ENCODE measurements around the gene INSRR. TPM values are rescaled to one million over a fixed set of nuclear protein-coding genes. Genes with fewer than 3 reads are reported as not detected.

The INSRR gene
- total RNA-seq, 1 experiment from 2014 or later = not detected

DNA sequence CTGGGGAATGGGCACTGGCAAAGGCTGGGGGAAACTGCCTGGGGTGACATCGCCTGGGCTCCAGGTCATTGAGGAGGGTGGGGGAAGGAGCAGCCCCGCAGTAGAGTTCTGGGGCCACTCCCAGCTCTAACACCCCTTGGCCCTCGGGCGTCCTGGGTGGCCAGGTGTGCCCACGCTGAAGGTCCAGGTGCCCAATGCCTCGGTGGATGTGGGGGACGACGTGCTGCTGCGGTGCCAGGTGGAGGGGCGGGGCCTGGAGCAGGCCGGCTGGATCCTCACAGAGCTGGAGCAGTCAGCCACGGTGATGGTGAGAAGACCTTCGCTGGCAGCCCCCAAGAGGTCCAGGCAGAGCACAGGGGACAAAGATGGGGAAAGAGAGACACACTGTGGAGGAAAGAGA is 9.4 kb upstream of the INSRR start:
- Histone ChIP-seq H2AFZ (no peak overlapping the region), H3K79me2 (ENCODE audit: low read depth) (no peaks in the 10 kb centered on the region), H3K4me1 (replicated peaks; ENCODE audit: insufficient read depth) (peaks cover 16% of the 10 kb centered on the region), H3F3A (ENCODE audit: insufficient read depth, low read depth) (peaks cover 17% of the 10 kb centered on the region), H3K9me3 (ENCODE audit: insufficient read depth, low read depth) (no peaks in the 10 kb centered on the region), H3K27ac (no peak overlapping the region), H3K4me2 (no peak overlapping the region), H3K9me2 (ENCODE audit: insufficient read depth) (no peaks in the 10 kb centered on the region), H4K20me1 (ENCODE audit: insufficient read depth) (no peaks in the 10 kb centered on the region), H3K36me3 (ENCODE audit: low read depth) (no peaks in the 10 kb centered on the region), H3K27me3 (ENCODE audit: insufficient read depth, low read depth) (no peaks in the 10 kb centered on the region), H3K4me3 (no peak overlapping the region)
- intact Hi-C loops (cut with micrococcal nuclease; ENCODE audit: unreplicated experiment) = no loop called here
- POLR2A ChIA-PET (ENCODE audit: unreplicated experiment) = no interaction called here
- CTCF ChIA-PET = no interaction called here
- no TSS peak for BruUV-seq (replicated peaks)
- DNase-seq = no peak
- no peak for TF ChIP-seq EZH2 (IDR thresholded peaks at IDR 0.05; ENCODE audit: low read depth)
- TF ChIP-seq, protein P1, sequence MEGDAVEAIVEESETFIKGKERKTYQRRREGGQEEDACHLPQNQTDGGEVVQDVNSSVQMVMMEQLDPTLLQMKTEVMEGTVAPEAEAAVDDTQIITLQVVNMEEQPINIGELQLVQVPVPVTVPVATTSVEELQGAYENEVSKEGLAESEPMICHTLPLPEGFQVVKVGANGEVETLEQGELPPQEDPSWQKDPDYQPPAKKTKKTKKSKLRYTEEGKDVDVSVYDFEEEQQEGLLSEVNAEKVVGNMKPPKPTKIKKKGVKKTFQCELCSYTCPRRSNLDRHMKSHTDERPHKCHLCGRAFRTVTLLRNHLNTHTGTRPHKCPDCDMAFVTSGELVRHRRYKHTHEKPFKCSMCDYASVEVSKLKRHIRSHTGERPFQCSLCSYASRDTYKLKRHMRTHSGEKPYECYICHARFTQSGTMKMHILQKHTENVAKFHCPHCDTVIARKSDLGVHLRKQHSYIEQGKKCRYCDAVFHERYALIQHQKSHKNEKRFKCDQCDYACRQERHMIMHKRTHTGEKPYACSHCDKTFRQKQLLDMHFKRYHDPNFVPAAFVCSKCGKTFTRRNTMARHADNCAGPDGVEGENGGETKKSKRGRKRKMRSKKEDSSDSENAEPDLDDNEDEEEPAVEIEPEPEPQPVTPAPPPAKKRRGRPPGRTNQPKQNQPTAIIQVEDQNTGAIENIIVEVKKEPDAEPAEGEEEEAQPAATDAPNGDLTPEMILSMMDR (conservative IDR thresholded peaks at IDR 0.05) = no peak

DNA sequence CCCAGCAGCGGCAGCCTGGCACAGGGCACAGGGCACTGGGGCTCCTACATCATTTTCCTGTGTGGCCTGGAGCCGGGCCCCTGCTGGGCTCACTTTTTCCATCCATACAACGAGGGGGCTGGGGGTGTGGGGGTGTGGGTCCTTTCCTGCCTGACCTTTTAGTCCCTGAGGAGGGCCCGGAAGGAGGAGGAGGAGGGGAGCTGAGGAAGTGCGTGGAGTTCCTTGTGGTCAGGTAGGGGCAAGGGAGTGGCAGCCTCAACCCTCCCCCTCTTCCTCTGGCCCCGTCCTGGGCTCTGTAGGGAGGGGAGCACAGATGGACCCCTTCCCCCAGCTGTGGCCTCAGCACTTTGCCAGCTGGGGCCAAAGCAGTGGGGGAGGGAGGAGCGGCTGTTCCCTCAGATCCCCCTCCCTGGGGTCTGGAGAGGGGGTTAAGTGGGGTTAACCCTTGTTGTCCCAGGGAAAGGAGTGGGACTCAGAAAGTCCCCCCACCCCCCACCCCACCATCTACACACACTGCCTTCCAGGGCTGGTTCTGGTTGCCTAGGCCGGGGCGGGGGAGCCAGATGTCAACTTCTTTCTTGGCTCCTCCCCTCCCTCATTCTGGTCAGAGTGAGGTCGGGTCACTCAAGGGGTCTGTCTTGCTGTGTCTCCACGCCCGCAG is 7.5 kb upstream of the INSRR start:
- H3K9me2 ChIP-seq (ENCODE audit: insufficient read depth) = no peaks in the 10 kb centered on the region
- H2AFZ ChIP-seq = no peak overlapping the region
- H3K4me3 ChIP-seq = no peak overlapping the region
- ChIA-PET CTCF (no interaction called here), POLR2A (ENCODE audit: unreplicated experiment) (no interaction called here)
- H3K27me3 ChIP-seq (ENCODE audit: insufficient read depth, low read depth) = peaks cover 11% of the 10 kb centered on the region
- H3K27ac ChIP-seq = no peak overlapping the region
- intact Hi-C loops (cut with micrococcal nuclease; ENCODE audit: unreplicated experiment) = no loop called here
- H3F3A ChIP-seq (ENCODE audit: insufficient read depth, low read depth) = peaks cover 15% of the 10 kb centered on the region
- BruUV-seq (replicated peaks) = no TSS peak
- no peak overlapping the region for H3K4me2 ChIP-seq
- no peak for DNase-seq
- no peaks in the 10 kb centered on the region for H3K79me2 ChIP-seq (ENCODE audit: low read depth)
- H3K36me3 ChIP-seq (ENCODE audit: low read depth) = no peaks in the 10 kb centered on the region
- TF ChIP-seq, protein P1 (conservative IDR thresholded peaks at IDR 0.05) = no peak
- no peak for TF ChIP-seq EZH2 (IDR thresholded peaks at IDR 0.05; ENCODE audit: low read depth)
- H3K4me1 ChIP-seq (replicated peaks; ENCODE audit: insufficient read depth) = peaks cover 14% of the 10 kb centered on the region
- H3K9me3 ChIP-seq (ENCODE audit: insufficient read depth, low read depth) = no peaks in the 10 kb centered on the region
- H4K20me1 ChIP-seq (ENCODE audit: insufficient read depth) = no peaks in the 10 kb centered on the region

DNA sequence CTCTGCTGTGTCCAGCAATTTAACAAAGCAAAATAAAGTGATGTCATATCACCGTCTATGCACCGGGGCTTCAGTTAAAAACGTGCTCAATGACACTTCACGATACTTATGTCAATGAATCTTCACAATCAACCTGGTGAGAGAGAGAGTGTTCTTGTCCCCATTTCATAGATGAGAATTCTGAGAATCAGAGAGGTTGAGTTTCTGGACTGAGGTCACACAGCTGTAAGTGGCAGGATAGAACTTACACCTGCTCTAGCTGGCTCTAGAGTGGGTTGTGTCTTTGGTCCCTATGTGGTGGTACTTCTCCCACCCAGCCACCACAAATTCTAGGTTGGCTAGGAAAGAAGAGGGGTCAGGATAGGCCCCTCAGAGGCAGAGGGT is 6.9 kb upstream of the INSRR start:
- Histone ChIP-seq H3K27me3 (ENCODE audit: insufficient read depth, low read depth) (peaks cover 16% of the 10 kb centered on the region), H3K36me3 (ENCODE audit: low read depth) (no peaks in the 10 kb centered on the region), H3K4me1 (replicated peaks; ENCODE audit: insufficient read depth) (peaks cover 9% of the 10 kb centered on the region), H3K4me2 (no peak overlapping the region), H4K20me1 (ENCODE audit: insufficient read depth) (no peaks in the 10 kb centered on the region), H3K27ac (no peak overlapping the region), H3K79me2 (ENCODE audit: low read depth) (no peaks in the 10 kb centered on the region), H3F3A (ENCODE audit: insufficient read depth, low read depth) (peaks cover 10% of the 10 kb centered on the region), H3K4me3 (no peak overlapping the region), H3K9me2 (ENCODE audit: insufficient read depth) (no peaks in the 10 kb centered on the region), H2AFZ (no peak overlapping the region), H3K9me3 (ENCODE audit: insufficient read depth, low read depth) (no peaks in the 10 kb centered on the region)
- ChIA-PET CTCF (no interaction called here), POLR2A (ENCODE audit: unreplicated experiment) (no interaction called here)
- BruUV-seq (replicated peaks) = no TSS peak
- intact Hi-C loops (cut with micrococcal nuclease; ENCODE audit: unreplicated experiment) = no loop called here
- DNase-seq = no peak
- TF ChIP-seq, protein P1 (conservative IDR thresholded peaks at IDR 0.05) = no peak
- TF ChIP-seq EZH2 (IDR thresholded peaks at IDR 0.05; ENCODE audit: low read depth) = no peak

Data from PC-9 (cell line).